Thyroid gland (tissue), 4 donors: ENCODE results near the gene NDC1.

ENCODE experiments used
- POLR2A ChIP-seq, 2 donors: fragments of 450-650 bp; IDR thresholded peaks; one replicate each; pipeline ENCODE4 v1.6.1; 2017; ENCODE audit warnings: antibody characterized with exemption in 2 of 2, mild to moderate bottlenecking in 2 of 2, moderate library complexity in 1 of 2
- TF ChIP-seq, protein P1 (sequence below), 6 experiments: fragments of 200-600 bp in 3 of 6; fragments of 450-650 bp in 3 of 6; sonication (generic) in 3 of 6; IDR thresholded peaks; one replicate each; pipeline ENCODE4 v1.5.1; 2016 to 2019; ENCODE audit warnings: antibody characterized with exemption in 6 of 6, mild to moderate bottlenecking in 2 of 6, inconsistent platforms in 1 of 6, moderate library complexity in 1 of 6

GRCh38 chr1:53735681-53736080 is 102.4 kb downstream of the NDC1 start:
- TF ChIP-seq, protein P1, sequence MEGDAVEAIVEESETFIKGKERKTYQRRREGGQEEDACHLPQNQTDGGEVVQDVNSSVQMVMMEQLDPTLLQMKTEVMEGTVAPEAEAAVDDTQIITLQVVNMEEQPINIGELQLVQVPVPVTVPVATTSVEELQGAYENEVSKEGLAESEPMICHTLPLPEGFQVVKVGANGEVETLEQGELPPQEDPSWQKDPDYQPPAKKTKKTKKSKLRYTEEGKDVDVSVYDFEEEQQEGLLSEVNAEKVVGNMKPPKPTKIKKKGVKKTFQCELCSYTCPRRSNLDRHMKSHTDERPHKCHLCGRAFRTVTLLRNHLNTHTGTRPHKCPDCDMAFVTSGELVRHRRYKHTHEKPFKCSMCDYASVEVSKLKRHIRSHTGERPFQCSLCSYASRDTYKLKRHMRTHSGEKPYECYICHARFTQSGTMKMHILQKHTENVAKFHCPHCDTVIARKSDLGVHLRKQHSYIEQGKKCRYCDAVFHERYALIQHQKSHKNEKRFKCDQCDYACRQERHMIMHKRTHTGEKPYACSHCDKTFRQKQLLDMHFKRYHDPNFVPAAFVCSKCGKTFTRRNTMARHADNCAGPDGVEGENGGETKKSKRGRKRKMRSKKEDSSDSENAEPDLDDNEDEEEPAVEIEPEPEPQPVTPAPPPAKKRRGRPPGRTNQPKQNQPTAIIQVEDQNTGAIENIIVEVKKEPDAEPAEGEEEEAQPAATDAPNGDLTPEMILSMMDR (IDR thresholded peaks at IDR 0.05) = no peak
- TF ChIP-seq POLR2A (IDR thresholded peaks at IDR 0.05) = no peak
